ENCODE data around the gene ANKZF1. TPM values are rescaled to one million over a fixed set of nuclear protein-coding genes. Genes with fewer than 3 reads are reported as not detected.

ANKZF1 gene
- total and polyA plus RNA-seq, 7 experiments from 2014 or later = 29.7 to 287 (median 135) TPM

GRCh38 chr2:219184121-219184520 lies 45.5 kb upstream of the ANKZF1 start:
- H3K4me1 ChIP-seq (ENCODE audit: control insufficient read depth in 2 of 2, insufficient read depth in 2 of 2, low read length in 2 of 2) = peaks cover 14 to 21% of the 10 kb centered on the region in 2 donors
- DNase-seq (peak in 1 of 9 donors; percentile 12), ATAC-seq (no peak)
- ChIA-PET POLR2A (interaction anchor here (0.8 to 5.4 kb wide), 3 partner anchors 14 to 22 kb away, joined by 4 to 47 read pairs (median 4); partner anchors contain the start of gene ZFAND2B), CTCF (interaction anchor here (2.2 kb wide), 1 partner anchor 12 kb away, joined by 6 read pairs; no protein-coding TSS in a partner anchor)
- Mint-ChIP-seq H3K36me3 (peaks cover 0 to 38% (median 12%) of the 10 kb centered on the region in 5 donors), H3K4me3 (no peak overlapping the region), H3K27ac (peak overlapping the region in 6 of 9 donors; percentile 2 to 67 (median 22)), H3K4me1 (peaks cover 30 to 51% (median 46%) of the 10 kb centered on the region in 7 donors), H3K9me3 (no peaks in the 10 kb centered on the region), H3K27me3 (no peaks in the 10 kb centered on the region)
- intact Hi-C loops (cut with micrococcal nuclease) = no loop called here
- H3K36me3 ChIP-seq (ENCODE audit: control insufficient read depth in 2 of 3, insufficient read depth in 3 of 3, low read length in 3 of 3) = peaks cover 24 to 58% (median 35%) of the 10 kb centered on the region in 3 experiments
- H3K27ac ChIP-seq (ENCODE audit: low read depth, low read length) = peak overlapping the region; percentile 8
- no peak overlapping the region for H3K4me3 ChIP-seq (ENCODE audit: low read length)
- H3K9me3 ChIP-seq (ENCODE audit: control insufficient read depth in 2 of 3, low read length in 3 of 3) = no peaks in the 10 kb centered on the region
- H3K27me3 ChIP-seq (ENCODE audit: control insufficient read depth in 2 of 2, insufficient read depth in 2 of 2, low read length in 2 of 2) = no peaks in the 10 kb centered on the region

- H3K4me1 ChIP-seq (ENCODE audit: control insufficient read depth in 2 of 2, insufficient read depth in 2 of 2, low read length in 2 of 2) = peaks cover 3 to 9% of the 10 kb centered on the region in 2 donors
- CTCF ChIA-PET = no interaction called here
- H3K36me3 ChIP-seq (ENCODE audit: control insufficient read depth in 2 of 3, insufficient read depth in 3 of 3, low read length in 3 of 3) = peaks cover 11 to 33% (median 25%) of the 10 kb centered on the region in 3 experiments
- H3K27ac ChIP-seq (ENCODE audit: low read depth, low read length) = no peak overlapping the region
- intact Hi-C loops (cut with micrococcal nuclease) = no loop called here
- H3K36me3 Mint-ChIP-seq = peaks cover 0 to 21% (median 9%) of the 10 kb centered on the region in 5 donors
- no peak overlapping the region for H3K4me3 ChIP-seq (ENCODE audit: low read length)
- H3K9me3 Mint-ChIP-seq = no peaks in the 10 kb centered on the region
- H3K4me3 Mint-ChIP-seq = no peak overlapping the region
- no peaks in the 10 kb centered on the region for H3K9me3 ChIP-seq (ENCODE audit: control insufficient read depth in 2 of 3, low read length in 3 of 3)
- DNase-seq (peak in 1 of 9 donors; percentile 19), ATAC-seq (no peak)
- peak overlapping the region in 6 of 9 donors; percentile 5 to 46 (median 24) for H3K27ac Mint-ChIP-seq
- H3K4me1 Mint-ChIP-seq = peaks cover 9 to 23% (median 19%) of the 10 kb centered on the region in 7 donors
- H3K27me3 Mint-ChIP-seq = no peaks in the 10 kb centered on the region
- H3K27me3 ChIP-seq (ENCODE audit: control insufficient read depth in 2 of 2, insufficient read depth in 2 of 2, low read length in 2 of 2) = no peaks in the 10 kb centered on the region
- POLR2A ChIA-PET = interaction anchor here (1.1 kb wide), 1 partner anchor 10 kb away, joined by 4 read pairs; the partner anchor contains the start of gene CNPPD1
Observed at GRCh38 chr2:219186754-219187456, 42.7 kb upstream of the ANKZF1 start.

- Histone ChIP-seq H3K36me3 (ENCODE audit: control insufficient read depth in 2 of 3, insufficient read depth in 3 of 3, low read length in 3 of 3) (no peaks in the 10 kb centered on the region), H3K9me3 (ENCODE audit: control insufficient read depth in 2 of 3, low read length in 3 of 3) (no peaks in the 10 kb centered on the region), H3K27ac (ENCODE audit: low read depth, low read length) (no peak overlapping the region), H3K4me3 (ENCODE audit: low read length) (no peak overlapping the region), H3K4me1 (ENCODE audit: control insufficient read depth in 2 of 2, insufficient read depth in 2 of 2, low read length in 2 of 2) (peaks cover 4 to 9% of the 10 kb centered on the region in 2 donors), H3K27me3 (ENCODE audit: control insufficient read depth in 2 of 2, insufficient read depth in 2 of 2, low read length in 2 of 2) (no peaks in the 10 kb centered on the region)
- H3K9me3 Mint-ChIP-seq = peaks cover 0 to 3% (median 0%) of the 10 kb centered on the region in 11 donors
- no peak for ATAC-seq
- ChIA-PET CTCF (interaction anchor here (0.6 kb wide), 1 partner anchor 16 kb away, joined by 3 read pairs; no protein-coding TSS in a partner anchor), POLR2A (interaction anchor here (1.2 to 6.8 kb wide), 4 partner anchors 9 to 21 kb away, joined by 4 to 35 read pairs (median 6); partner anchors contain the start of genes CNPPD1 and ZFAND2B)
- H3K27me3 Mint-ChIP-seq = peaks cover 0 to 12% (median 10%) of the 10 kb centered on the region in 5 donors
- peaks cover 0 to 2% (median 0%) of the 10 kb centered on the region in 5 donors for H3K36me3 Mint-ChIP-seq
- H3K27ac Mint-ChIP-seq = peak overlapping the region in 1 of 9 donors; percentile 45
- H3K4me1 Mint-ChIP-seq = peaks cover 6 to 22% (median 12%) of the 10 kb centered on the region in 7 donors
- H3K4me3 Mint-ChIP-seq = no peak overlapping the region
- DNase-seq = no peak
- intact Hi-C loops (cut with micrococcal nuclease) = no loop called here
Observed at GRCh38 chr2:219197388-219197787, 32.2 kb upstream of the ANKZF1 start.

- peak in 1 of 9 donors; percentile 19 for DNase-seq
- H3K4me3 Mint-ChIP-seq = peak overlapping the region in 8 of 10 donors; percentile 1 to 91 (median 8)
- peaks cover 0 to 3% (median 0%) of the 10 kb centered on the region in 11 donors for H3K9me3 Mint-ChIP-seq
- peaks cover 0 to 12% (median 10%) of the 10 kb centered on the region in 5 donors for H3K27me3 Mint-ChIP-seq
- POLR2A ChIA-PET = interaction anchor here (0.8 to 17.4 kb wide), 4 partner anchors 12 to 80 kb away, joined by 3 to 343 read pairs (median 7); partner anchors contain the start of genes CNPPD1, DNAJB2 and SLC23A3
- CTCF ChIA-PET = no interaction called here
- H3K36me3 Mint-ChIP-seq = peaks cover 0 to 2% (median 0%) of the 10 kb centered on the region in 5 donors
- no peaks in the 10 kb centered on the region for H3K9me3 ChIP-seq (ENCODE audit: control insufficient read depth in 2 of 3, low read length in 3 of 3)
- no peak overlapping the region for H3K27ac ChIP-seq (ENCODE audit: low read depth, low read length)
- intact Hi-C loops (cut with micrococcal nuclease) = no loop called here
- peak overlapping the region in 1 of 9 donors; percentile 10 for H3K27ac Mint-ChIP-seq
- peaks cover 6 to 22% (median 12%) of the 10 kb centered on the region in 7 donors for H3K4me1 Mint-ChIP-seq
- no peaks in the 10 kb centered on the region for H3K36me3 ChIP-seq (ENCODE audit: control insufficient read depth in 2 of 3, insufficient read depth in 3 of 3, low read length in 3 of 3)
- ATAC-seq = no peak
- no peaks in the 10 kb centered on the region for H3K27me3 ChIP-seq (ENCODE audit: control insufficient read depth in 2 of 2, insufficient read depth in 2 of 2, low read length in 2 of 2)
- peaks cover 4 to 9% of the 10 kb centered on the region in 2 donors for H3K4me1 ChIP-seq (ENCODE audit: control insufficient read depth in 2 of 2, insufficient read depth in 2 of 2, low read length in 2 of 2)
- H3K4me3 ChIP-seq (ENCODE audit: low read length) = no peak overlapping the region
Observed at GRCh38 chr2:219198974-219199373, 30.6 kb upstream of the ANKZF1 start.

- Mint-ChIP-seq H3K9me3 (peaks cover 0 to 3% (median 0%) of the 10 kb centered on the region in 11 donors), H3K4me3 (peak overlapping the region in 8 of 10 donors; percentile 1 to 91 (median 12)), H3K36me3 (peaks cover 0 to 4% (median 0%) of the 10 kb centered on the region in 5 donors), H3K4me1 (peaks cover 6 to 22% (median 12%) of the 10 kb centered on the region in 7 donors), H3K27ac (peak overlapping the region in 2 of 9 donors; percentile 9 to 10), H3K27me3 (peaks cover 0 to 12% (median 10%) of the 10 kb centered on the region in 5 donors)
- Histone ChIP-seq H3K9me3 (ENCODE audit: control insufficient read depth in 2 of 3, low read length in 3 of 3) (no peaks in the 10 kb centered on the region), H3K4me3 (ENCODE audit: low read length) (no peak overlapping the region), H3K27me3 (ENCODE audit: control insufficient read depth in 2 of 2, insufficient read depth in 2 of 2, low read length in 2 of 2) (no peaks in the 10 kb centered on the region), H3K4me1 (ENCODE audit: control insufficient read depth in 2 of 2, insufficient read depth in 2 of 2, low read length in 2 of 2) (peaks cover 4 to 9% of the 10 kb centered on the region in 2 donors), H3K36me3 (ENCODE audit: control insufficient read depth in 2 of 3, insufficient read depth in 3 of 3, low read length in 3 of 3) (no peaks in the 10 kb centered on the region), H3K27ac (ENCODE audit: low read depth, low read length) (no peak overlapping the region)
- no peak for ATAC-seq
- DNase-seq = peak in 1 of 9 donors; percentile 13
- ChIA-PET CTCF (no interaction called here), POLR2A (interaction anchor here (0.8 to 17.4 kb wide), 6 partner anchors 12 to 79 kb away, joined by 3 to 343 read pairs (median 4); partner anchors contain the start of genes CNPPD1, DNAJB2 and SLC23A3)
- intact Hi-C loops (cut with micrococcal nuclease) = no loop called here
Observed at GRCh38 chr2:219199470-219200211, 30.0 kb upstream of the ANKZF1 start.

All from naive thymus-derived CD4-positive, alpha-beta T cell (primary cell).